Stimulated activated CD4-positive, alpha-beta T cell treated with anti-CD3 and anti-CD28 coated beads, Interleukin-1b, Interleukin-23, amount 100 ng/mL, for 48 hours (primary cell): ENCODE measurements around the gene EXOC4.
"Not testable (repeated sequence)": the region's sequence is repeated elsewhere in the genome, so short reads cannot be mapped to it uniquely, and the experiment has no call there.

Source experiments
- DNase-seq: peaks from one replicate; pipeline ENCODE4 v3.0.0-alpha.2; 2020

EXOC4 gene

GRCh38 chr7:133770863-133771492 is 518.1 kb downstream of the EXOC4 start:
- DNase-seq = no peak

DNA sequence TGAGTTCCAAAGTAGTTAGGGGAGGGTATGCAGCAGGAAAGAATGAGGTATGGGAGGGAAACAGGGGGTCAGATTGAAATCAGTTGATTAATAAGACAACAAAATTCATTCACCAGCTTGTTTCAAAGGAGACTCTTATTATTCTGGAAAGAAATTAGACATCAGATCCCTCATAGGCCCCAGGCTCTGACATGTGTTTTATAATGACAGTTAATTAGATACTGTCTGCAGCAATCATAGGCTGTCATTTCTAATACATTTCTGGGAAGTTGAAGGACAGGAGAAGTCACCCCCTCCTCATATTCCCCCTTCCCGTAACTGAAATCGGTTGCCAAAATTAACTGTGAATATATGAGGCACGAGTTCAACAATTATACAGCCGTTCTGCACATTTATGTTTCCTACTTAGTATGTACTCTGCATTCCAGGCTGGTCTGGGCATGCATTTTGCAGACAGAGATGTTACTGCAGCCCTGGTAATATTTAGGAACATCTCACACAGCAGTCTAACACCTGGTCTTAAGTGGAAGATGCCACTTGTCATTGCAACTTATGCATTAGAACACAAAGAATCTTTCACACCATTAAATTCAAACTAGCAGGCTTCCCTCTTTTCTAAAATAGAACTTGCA is 519.0 kb downstream of the EXOC4 start:
- DNase-seq = no peak

DNA sequence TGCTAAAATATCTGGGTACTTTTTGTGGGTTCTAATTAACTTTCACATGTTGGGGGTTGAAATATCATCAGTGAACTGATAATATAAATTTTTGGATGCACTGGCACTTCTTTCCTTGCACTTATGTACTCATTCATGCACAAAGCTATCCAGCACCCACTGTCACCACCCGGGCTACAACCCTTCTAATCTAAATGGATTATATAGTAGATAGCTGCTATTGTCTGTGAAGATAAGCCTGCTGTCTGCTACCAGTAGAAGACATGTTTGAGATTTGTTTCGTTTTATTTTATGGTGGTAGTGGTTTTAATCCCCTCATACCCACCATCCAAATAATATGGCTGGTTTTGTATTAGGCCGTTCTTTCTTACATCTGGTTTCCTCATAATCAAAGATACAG is 520.7 kb downstream of the EXOC4 start:
- no peak for DNase-seq

DNA sequence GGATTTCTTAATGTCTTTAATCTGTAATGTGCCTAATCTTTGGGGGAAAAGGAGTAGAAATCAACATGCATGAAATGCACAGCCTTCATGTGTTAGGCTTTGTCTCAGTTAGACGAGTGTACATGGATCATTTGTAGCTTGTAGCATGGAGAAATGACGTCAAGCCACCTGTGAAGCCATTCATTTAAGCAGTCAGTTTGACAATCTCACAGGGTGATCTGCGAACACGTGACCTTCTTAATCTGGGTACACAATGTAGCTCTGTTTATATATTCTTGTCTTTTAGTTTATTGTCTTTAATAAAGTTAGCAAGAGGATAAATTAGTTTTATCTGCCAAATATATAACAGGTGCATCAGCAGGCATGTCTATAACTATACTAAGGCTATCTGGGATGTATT is 522.3 kb downstream of the EXOC4 start:
- DNase-seq = no peak

GRCh38 chr7:133776266-133776665 is 523.4 kb downstream of the EXOC4 start:
- no peak for DNase-seq

DNA sequence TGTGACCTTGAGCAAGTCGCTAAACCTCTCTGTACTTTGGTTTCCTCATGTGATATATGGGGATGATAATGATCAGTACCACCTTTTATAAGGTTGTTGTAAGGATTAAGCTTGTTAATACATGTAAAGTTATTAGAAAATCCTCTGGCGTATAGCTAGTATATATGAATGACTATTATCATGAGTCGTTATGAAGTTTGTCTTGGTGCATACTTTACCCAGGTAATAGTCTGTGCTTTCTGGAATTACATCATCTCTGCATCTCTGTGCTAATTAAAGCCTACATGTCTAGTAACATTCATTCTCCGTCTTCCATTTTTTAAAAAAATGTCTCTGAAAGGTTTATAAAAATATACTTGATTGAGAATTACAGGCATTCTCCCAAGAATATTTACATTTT is 524.8 kb downstream of the EXOC4 start:
- no peak for DNase-seq

- DNase-seq = no peak
These were observed 525.6 kb downstream of the EXOC4 start for GRCh38 chr7:133778472-133778871.

- DNase-seq = not testable (repeated sequence)
These were observed 526.7 kb downstream of the EXOC4 start for GRCh38 chr7:133779538-133779937.

- DNase-seq = no peak
These were observed 528.0 kb downstream of the EXOC4 start for GRCh38 chr7:133780912-133781311.

- no peak for DNase-seq
These were observed 528.7 kb downstream of the EXOC4 start for GRCh38 chr7:133781486-133782090.

DNA sequence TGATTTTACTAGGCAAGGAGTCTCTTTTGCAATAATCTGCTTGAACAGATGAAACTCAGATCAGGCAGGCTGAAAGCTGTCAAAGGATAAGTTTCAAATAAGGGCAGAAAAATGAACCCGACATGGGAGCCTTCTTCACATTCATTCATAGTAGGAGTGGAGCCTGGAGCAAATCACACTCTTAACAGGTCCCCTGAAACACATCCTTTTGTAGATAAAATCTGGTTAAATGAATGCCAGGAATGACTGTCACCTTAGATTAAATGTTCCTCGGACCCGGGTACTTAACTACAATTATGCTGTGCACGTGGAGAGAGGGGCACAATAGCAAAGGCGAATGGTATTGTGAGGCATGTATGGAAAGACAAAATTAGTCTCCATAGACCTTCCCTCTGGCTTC is 529.6 kb downstream of the EXOC4 start:
- DNase-seq = no peak

DNA sequence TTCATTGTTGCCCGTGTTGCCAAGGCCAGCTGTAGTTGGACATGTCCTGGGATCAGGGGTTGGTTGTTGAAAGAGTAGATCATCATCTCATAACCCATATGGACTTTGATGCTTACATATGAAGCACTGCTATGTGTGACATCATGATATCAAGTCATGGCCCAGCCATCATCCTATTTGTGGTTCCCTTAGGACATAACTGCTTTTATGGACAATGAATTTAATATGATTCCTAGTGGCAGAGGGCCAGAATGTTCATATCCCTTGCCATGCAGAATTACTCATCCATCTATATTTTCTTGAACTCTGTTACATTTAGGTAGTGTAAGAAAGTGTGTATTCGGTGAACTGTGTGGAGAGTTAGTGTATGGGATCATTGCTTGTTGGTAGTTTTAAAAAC is 530.4 kb downstream of the EXOC4 start:
- no peak for DNase-seq

DNA sequence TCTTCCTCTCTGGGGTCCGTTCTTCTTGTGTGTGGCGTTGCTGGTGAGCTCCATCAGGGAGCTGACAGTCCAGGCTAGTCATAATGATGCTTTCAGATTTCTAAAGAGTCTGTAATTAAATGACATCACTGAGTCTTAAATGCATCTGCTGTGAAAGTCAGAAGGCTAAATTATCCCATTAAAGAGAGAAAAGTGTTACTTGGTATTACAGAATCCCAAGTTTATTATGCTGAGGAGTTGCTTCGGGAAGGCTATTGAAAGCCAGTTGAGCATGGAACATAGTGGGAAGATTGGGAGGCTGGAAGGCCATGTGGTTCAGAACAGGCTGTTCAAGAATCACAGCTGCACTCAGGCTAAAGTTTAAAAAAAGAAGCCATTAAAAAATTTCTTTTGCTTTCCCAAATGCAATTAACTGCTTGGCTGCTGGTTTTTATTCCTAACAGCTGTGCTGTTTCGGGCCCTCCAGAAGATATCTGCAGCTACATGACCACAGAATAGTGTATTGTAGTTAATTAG is 531.7 kb downstream of the EXOC4 start:
- no peak for DNase-seq

DNA sequence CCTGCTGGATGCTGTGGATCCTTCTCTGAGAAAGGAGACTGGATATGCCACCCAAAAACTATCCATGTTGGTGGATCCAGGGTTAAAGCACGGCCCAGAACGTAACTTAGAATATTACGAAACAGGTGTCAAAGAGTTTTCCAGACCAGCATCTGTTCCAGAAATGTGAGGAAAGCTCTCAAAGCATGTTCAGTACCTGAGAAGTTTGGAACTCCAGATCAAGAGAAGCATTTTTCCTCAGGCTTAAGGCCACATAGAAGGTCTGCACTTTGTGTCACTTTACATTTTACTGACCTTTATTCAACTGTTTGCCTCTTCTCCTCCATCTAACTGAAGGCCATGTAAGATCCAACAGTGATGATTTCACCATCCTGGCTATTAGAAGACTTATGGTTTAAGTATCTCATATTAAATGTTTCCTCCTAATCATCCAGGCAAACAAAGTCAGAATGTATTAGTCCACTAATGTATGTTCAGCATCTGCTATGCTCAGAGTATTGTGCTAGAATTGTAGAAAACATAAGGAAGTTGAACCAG is 533.6 kb downstream of the EXOC4 start:
- DNase-seq = no peak

GRCh38 chr7:133789974-133790373 is 537.1 kb downstream of the EXOC4 start:
- no peak for DNase-seq

DNA sequence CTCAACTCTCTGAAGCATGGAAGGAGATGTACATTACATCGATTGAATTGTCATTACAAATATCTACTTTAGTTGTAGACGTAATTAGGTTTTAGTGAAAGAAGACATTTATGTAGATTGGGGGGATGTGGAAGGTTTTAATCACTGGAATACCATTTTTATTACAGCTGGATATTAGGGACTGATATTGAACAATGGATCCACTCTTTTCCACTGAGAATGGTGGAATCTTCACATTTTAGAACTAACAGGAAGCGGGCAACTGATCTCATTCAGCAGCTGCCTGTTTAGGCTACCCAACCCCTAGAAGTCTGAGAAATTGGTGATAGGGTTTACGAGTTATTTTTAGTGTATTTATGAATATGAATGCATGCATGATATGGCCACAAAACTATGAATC is 538.0 kb downstream of the EXOC4 start:
- no peak for DNase-seq

DNA sequence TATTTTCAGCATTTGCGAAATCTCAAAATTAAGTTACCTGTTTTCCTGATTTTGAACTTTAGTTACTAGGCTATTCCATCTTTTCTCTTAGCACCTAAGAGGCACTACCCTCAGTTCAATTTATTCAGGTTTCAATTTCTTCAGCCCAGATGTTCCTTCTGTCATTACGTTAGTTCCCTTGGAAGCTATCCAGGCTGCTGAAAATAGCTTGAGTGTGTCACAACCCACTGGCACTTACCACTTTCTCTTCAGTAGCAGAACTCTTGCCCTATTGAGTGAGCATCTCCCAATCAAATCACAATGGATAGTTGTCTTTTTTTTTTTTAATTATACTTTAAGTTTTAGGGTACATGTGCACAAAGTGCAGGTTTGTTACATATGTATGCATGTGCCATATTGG is 541.6 kb downstream of the EXOC4 start:
- DNase-seq = no peak

- no peak for DNase-seq
These were observed 542.3 kb downstream of the EXOC4 start for GRCh38 chr7:133795068-133795665.

DNA sequence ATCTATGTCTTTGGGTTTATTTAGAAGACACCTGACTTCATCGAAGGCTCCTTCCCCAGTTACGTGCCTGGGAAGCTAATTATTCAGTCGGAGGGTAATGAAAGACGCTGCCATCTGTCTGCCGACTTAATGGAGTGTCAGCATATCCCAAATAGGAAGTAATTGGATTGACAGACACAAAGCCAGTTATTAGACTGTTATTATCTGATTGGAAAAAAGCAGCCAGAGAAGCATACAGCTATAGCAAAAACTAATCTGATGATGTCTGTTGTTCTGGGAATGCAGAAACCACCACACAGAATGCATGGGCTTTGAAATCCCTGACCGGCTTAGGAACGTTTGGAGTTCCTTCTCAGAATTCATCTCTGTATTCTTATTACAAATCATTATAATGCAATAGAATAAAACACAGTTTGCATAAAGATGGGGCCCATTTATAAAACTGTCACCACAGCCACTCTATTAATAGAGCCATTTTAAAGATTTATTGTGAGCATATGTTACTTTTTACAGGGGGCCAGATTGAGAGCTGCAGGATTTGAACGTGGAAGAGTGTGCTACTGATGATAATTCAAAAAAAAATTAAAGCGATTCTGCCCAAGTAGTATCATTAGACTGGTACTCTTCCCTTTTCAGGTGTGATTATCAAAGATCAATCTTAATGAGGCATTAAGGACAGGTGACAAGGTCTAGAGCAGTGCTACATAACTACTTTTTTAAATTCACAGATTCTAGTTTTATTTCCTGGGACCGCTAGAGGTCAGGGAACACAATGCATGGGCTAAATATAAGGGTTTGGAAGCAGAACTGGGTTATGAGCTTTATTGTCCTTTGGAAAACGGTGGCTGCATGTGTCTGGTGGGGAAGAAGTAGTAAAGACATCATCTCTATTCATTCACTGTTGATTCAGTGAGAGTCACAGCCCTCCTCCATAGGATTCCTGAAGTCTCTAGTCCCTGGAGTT is 544.2 kb downstream of the EXOC4 start:
- no peak for DNase-seq

DNA sequence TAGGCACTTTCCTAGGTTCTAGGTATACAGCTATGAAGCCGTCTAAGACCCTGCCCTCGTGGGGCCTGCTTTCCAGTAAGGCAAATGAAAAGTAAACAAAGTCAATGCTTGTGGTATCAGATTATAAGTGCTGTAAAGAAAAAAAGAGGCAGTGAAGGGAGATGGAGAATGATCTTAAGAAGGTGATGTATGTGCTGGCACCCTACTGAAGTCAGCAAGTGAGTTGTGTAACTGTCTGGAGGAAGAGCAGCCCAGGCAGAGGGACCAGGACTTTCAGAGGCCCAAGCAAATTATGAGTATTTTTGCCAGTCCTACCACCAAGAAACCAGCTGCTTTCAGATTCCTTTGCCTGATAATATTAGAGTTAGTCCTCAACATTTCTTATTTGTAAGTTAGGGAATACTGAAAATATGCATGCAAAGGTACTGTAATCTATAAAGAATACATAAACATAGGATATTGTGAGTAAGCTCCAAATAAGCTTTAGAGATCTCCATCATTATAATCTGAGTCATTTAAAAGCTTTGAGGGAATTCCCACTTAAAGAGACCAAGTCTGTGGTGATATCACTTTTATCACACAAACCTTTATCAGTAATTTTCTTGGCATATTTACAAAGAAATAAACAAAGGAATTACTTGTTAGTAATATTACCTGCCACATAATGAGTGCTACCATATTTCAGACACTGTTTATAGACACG is 545.1 kb downstream of the EXOC4 start:
- DNase-seq = no peak

GRCh38 chr7:133801341-133801740 is 548.5 kb downstream of the EXOC4 start:
- no peak for DNase-seq

- no peak for DNase-seq
These were observed 551.2 kb downstream of the EXOC4 start for GRCh38 chr7:133804127-133804526.
